ENCODE measurements around the gene SLC35A4.
"Not testable (repeated sequence)": the region's sequence is repeated elsewhere in the genome, so short reads cannot be mapped to it uniquely, and the experiment has no call there.

Gene SLC35A4

GRCh38 chr5:140573683-140574082 is 9.1 kb downstream of the SLC35A4 start:
- Histone ChIP-seq H3K4me1 (ENCODE audit: control insufficient read depth, insufficient read depth, low read length) (peaks cover 5% of the 10 kb centered on the region), H3K9me3 (ENCODE audit: control insufficient read depth, low read length) (no peaks in the 10 kb centered on the region), H3K27me3 (ENCODE audit: control insufficient read depth, insufficient read depth, low read length) (no peaks in the 10 kb centered on the region), H3K4me3 (ENCODE audit: low read length) (no peak overlapping the region), H3K36me3 (ENCODE audit: control insufficient read depth, insufficient read depth, low read length) (no peaks in the 10 kb centered on the region), H3K9ac (ENCODE audit: low read length) (no peak overlapping the region)

GRCh38 chr5:140574165-140574564 is 9.5 kb downstream of the SLC35A4 start:
- Histone ChIP-seq H3K36me3 (ENCODE audit: control insufficient read depth, insufficient read depth, low read length) (no peaks in the 10 kb centered on the region), H3K27me3 (ENCODE audit: control insufficient read depth, insufficient read depth, low read length) (no peaks in the 10 kb centered on the region), H3K4me1 (ENCODE audit: control insufficient read depth, insufficient read depth, low read length) (peaks cover 1% of the 10 kb centered on the region), H3K9me3 (ENCODE audit: control insufficient read depth, low read length) (no peaks in the 10 kb centered on the region), H3K9ac (ENCODE audit: low read length) (no peak overlapping the region), H3K4me3 (ENCODE audit: low read length) (no peak overlapping the region)

DNA sequence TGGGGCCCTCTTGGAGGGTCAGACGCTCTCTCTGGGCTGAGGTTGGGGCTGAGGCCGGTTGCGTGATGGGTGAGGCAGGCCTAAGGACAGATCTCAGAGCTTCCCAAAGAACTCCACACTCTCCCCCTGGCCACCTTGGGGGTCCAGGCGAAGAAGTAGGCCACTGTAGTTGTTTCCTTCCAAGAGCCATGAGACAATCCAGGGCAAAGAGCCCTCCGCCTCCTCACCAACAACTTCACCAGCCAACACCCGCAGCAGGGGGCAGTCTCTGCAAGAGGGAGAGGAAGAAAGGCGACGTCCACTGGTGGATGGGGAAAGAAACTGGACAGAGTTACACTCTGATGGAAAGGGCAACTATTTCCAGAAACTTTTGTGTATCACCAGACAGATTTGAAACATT is 10.7 kb downstream of the SLC35A4 start:
- Histone ChIP-seq H3K27me3 (ENCODE audit: control insufficient read depth, insufficient read depth, low read length) (no peaks in the 10 kb centered on the region), H3K9me3 (ENCODE audit: control insufficient read depth, low read length) (no peaks in the 10 kb centered on the region), H3K36me3 (ENCODE audit: control insufficient read depth, insufficient read depth, low read length) (no peaks in the 10 kb centered on the region), H3K9ac (ENCODE audit: low read length) (no peak overlapping the region), H3K4me3 (ENCODE audit: low read length) (no peak overlapping the region), H3K4me1 (ENCODE audit: control insufficient read depth, insufficient read depth, low read length) (no peaks in the 10 kb centered on the region)

GRCh38 chr5:140576776-140577201 is 12.2 kb downstream of the SLC35A4 start:
- no peak overlapping the region for H3K4me3 ChIP-seq (ENCODE audit: low read length)
- no peaks in the 10 kb centered on the region for H3K9me3 ChIP-seq (ENCODE audit: control insufficient read depth, low read length)
- H3K9ac ChIP-seq (ENCODE audit: low read length): no peak overlapping the region
- H3K4me1 ChIP-seq (ENCODE audit: control insufficient read depth, insufficient read depth, low read length): no peaks in the 10 kb centered on the region
- H3K36me3 ChIP-seq (ENCODE audit: control insufficient read depth, insufficient read depth, low read length): no peaks in the 10 kb centered on the region
- H3K27me3 ChIP-seq (ENCODE audit: control insufficient read depth, insufficient read depth, low read length): no peaks in the 10 kb centered on the region

GRCh38 chr5:140579188-140579747 is 14.6 kb downstream of the SLC35A4 start:
- not testable (repeated sequence) for H3K4me3 ChIP-seq (ENCODE audit: low read length); H3K9ac ChIP-seq (ENCODE audit: low read length); H3K9me3 ChIP-seq (ENCODE audit: control insufficient read depth, low read length); H3K4me1 ChIP-seq (ENCODE audit: control insufficient read depth, insufficient read depth, low read length); H3K27me3 ChIP-seq (ENCODE audit: control insufficient read depth, insufficient read depth, low read length); H3K36me3 ChIP-seq (ENCODE audit: control insufficient read depth, insufficient read depth, low read length)

GRCh38 chr5:140587495-140587894 is 22.9 kb downstream of the SLC35A4 start:
- H3K4me1 ChIP-seq (ENCODE audit: control insufficient read depth, insufficient read depth, low read length): no peaks in the 10 kb centered on the region
- H3K9me3 ChIP-seq (ENCODE audit: control insufficient read depth, low read length): no peaks in the 10 kb centered on the region

GRCh38 chr5:140588311-140589070 is 23.9 kb downstream of the SLC35A4 start:
- Histone ChIP-seq H3K27me3 (ENCODE audit: control insufficient read depth, insufficient read depth, low read length) (no peaks in the 10 kb centered on the region), H3K4me3 (ENCODE audit: low read length) (no peak overlapping the region), H3K9ac (ENCODE audit: low read length) (no peak overlapping the region), H3K4me1 (ENCODE audit: control insufficient read depth, insufficient read depth, low read length) (no peaks in the 10 kb centered on the region), H3K36me3 (ENCODE audit: control insufficient read depth, insufficient read depth, low read length) (no peaks in the 10 kb centered on the region), H3K9me3 (ENCODE audit: control insufficient read depth, low read length) (no peaks in the 10 kb centered on the region)

More at GRCh38 chr5:140587495-140587894, 22.9 kb downstream of the SLC35A4 start:
- Histone ChIP-seq H3K4me3 (ENCODE audit: low read length) (no peak overlapping the region), H3K27me3 (ENCODE audit: control insufficient read depth, insufficient read depth, low read length) (no peaks in the 10 kb centered on the region), H3K9ac (ENCODE audit: low read length) (no peak overlapping the region), H3K36me3 (ENCODE audit: control insufficient read depth, insufficient read depth, low read length) (no peaks in the 10 kb centered on the region)

DNA sequence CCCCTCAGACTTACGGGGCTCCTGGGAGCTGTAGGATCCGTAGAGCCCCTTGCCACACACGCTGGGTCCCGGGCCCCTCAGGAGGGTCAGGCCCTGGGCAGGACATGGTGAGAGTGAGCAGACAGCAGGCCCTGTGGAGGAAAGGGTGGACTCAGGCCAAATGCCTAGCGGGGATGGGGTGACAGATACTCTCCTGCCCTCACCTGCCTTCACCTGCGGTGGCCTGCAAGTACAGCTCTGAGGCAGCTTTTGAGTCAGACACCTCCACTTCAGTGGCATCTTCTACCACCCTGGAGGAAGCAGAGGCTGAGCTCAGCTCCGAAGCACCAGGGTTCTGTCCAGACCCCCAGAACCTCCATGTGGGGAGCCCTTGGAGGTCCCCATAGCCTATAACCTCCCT is 26.2 kb downstream of the SLC35A4 start:
- H3K36me3 ChIP-seq (ENCODE audit: control insufficient read depth, insufficient read depth, low read length): no peaks in the 10 kb centered on the region
- H3K4me3 ChIP-seq (ENCODE audit: low read length): no peak overlapping the region
- H3K9me3 ChIP-seq (ENCODE audit: control insufficient read depth, low read length): no peaks in the 10 kb centered on the region
- no peaks in the 10 kb centered on the region for H3K4me1 ChIP-seq (ENCODE audit: control insufficient read depth, insufficient read depth, low read length)
- no peaks in the 10 kb centered on the region for H3K27me3 ChIP-seq (ENCODE audit: control insufficient read depth, insufficient read depth, low read length)
- H3K9ac ChIP-seq (ENCODE audit: low read length): no peak overlapping the region

DNA sequence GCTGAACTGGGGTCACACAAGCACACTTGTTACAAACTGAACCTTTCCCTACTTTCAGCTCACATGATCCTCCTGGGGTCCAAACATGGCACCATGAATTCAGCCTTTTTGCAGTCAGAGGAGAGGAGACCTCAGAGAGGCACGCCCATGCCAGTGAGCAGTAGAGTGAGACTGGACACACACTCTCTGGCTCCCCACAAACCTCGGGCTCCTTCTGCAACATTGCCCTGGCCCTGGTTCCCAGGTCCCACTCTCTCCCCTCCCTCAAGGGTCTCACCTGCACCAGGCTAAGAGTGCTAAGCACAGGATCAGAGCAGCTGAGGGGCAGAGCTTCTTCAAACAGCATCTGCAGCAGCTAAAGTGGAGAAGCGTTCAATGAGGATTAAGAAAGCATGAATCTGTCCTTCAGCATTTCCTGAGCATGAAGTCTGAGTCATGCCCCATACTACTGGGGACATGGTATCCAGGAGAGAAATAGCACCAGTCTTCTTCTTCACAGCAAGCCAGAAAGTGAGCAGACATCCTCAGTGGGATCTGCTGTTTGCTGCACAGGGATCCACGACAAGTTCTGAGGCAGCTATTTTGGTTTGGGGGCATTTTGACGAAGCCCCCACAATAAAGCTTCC is 27.2 kb downstream of the SLC35A4 start:
- no peaks in the 10 kb centered on the region for H3K9me3 ChIP-seq (ENCODE audit: control insufficient read depth, low read length)
- H3K4me1 ChIP-seq (ENCODE audit: control insufficient read depth, insufficient read depth, low read length): no peaks in the 10 kb centered on the region
- H3K4me3 ChIP-seq (ENCODE audit: low read length): no peak overlapping the region
- no peaks in the 10 kb centered on the region for H3K27me3 ChIP-seq (ENCODE audit: control insufficient read depth, insufficient read depth, low read length)
- H3K9ac ChIP-seq (ENCODE audit: low read length): no peak overlapping the region
- H3K36me3 ChIP-seq (ENCODE audit: control insufficient read depth, insufficient read depth, low read length): no peaks in the 10 kb centered on the region

DNA sequence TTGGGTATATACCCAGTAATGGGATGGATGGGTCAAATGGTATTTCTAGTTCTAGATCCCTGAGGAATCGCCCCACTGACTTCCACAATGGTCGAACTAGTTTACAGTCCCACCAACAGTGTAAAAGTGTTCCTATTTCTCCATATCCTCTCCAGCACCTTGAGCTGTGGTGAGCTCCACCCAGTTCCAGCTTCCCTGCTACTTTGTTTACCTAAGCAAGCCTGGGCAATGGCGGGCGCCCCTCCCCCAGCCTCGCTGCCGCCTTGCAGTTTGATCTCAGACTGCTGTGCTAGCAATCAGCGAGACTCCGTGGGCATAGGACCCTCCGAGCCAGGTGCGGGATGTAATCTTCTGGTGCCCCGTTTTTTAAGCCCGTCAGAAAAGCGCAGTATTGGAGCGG is 28.4 kb downstream of the SLC35A4 start:
- H3K9ac ChIP-seq (ENCODE audit: low read length); H3K9me3 ChIP-seq (ENCODE audit: control insufficient read depth, low read length); H3K27me3 ChIP-seq (ENCODE audit: control insufficient read depth, insufficient read depth, low read length); H3K36me3 ChIP-seq (ENCODE audit: control insufficient read depth, insufficient read depth, low read length); H3K4me3 ChIP-seq (ENCODE audit: low read length); H3K4me1 ChIP-seq (ENCODE audit: control insufficient read depth, insufficient read depth, low read length): not testable (repeated sequence)

- no peaks in the 10 kb centered on the region for H3K4me1 ChIP-seq (ENCODE audit: control insufficient read depth, insufficient read depth, low read length)
- no peak overlapping the region for H3K9ac ChIP-seq (ENCODE audit: low read length)
- H3K4me3 ChIP-seq (ENCODE audit: low read length): no peak overlapping the region
- H3K9me3 ChIP-seq (ENCODE audit: control insufficient read depth, low read length): no peaks in the 10 kb centered on the region
- H3K36me3 ChIP-seq (ENCODE audit: control insufficient read depth, insufficient read depth, low read length): no peaks in the 10 kb centered on the region
- no peaks in the 10 kb centered on the region for H3K27me3 ChIP-seq (ENCODE audit: control insufficient read depth, insufficient read depth, low read length)
These were observed 29.5 kb downstream of the SLC35A4 start for GRCh38 chr5:140594169-140594568.

GRCh38 chr5:140595538-140596300 is 31.1 kb downstream of the SLC35A4 start:
- no peak overlapping the region for H3K4me3 ChIP-seq (ENCODE audit: low read length)
- H3K4me1 ChIP-seq (ENCODE audit: control insufficient read depth, insufficient read depth, low read length): no peaks in the 10 kb centered on the region
- H3K9ac ChIP-seq (ENCODE audit: low read length): no peak overlapping the region
- no peaks in the 10 kb centered on the region for H3K27me3 ChIP-seq (ENCODE audit: control insufficient read depth, insufficient read depth, low read length)
- no peaks in the 10 kb centered on the region for H3K36me3 ChIP-seq (ENCODE audit: control insufficient read depth, insufficient read depth, low read length)
- H3K9me3 ChIP-seq (ENCODE audit: control insufficient read depth, low read length): no peaks in the 10 kb centered on the region

Data from mucosa of stomach (tissue), 1 donor.